H1 (cell line): ENCODE measurements around the gene E2F3. TPM values are rescaled to one million over a fixed set of nuclear protein-coding genes. Genes with fewer than 3 reads are reported as not detected.
A peak's percentile ranks its signal among the peaks of the same experiment; 100 is the strongest.

Source experiments
- CTCF ChIA-PET: fragments of 300-600 bp; sonication (Branson Sonifier 250); formaldehyde crosslinking; loops from one replicate; lab custom pipeline; 2021; ENCODE audit not compliant: partially characterized antibody; lab: Charles Lee
- POLR2A ChIA-PET: fragments of 300-600 bp; sonication (Branson Sonifier 250); formaldehyde crosslinking; loops from one replicate; lab custom pipeline; 2021; ENCODE audit warnings: inconsistent platforms; ENCODE audit not compliant: partially characterized antibody; lab: Charles Lee
- DNase-seq, 2 experiments: peaks; one replicate each; pipeline versions ENCODE4 v3.0.0 to v3.0.0-alpha.2; 2010 to 2022; ENCODE audit warnings: low spot score in 2 of 2, low read depth in 1 of 2, mixed read lengths in 1 of 2
- FAIRE-seq: peaks from 2 replicates; lab custom pipeline; 2011; peaks lifted over from hg19 to GRCh38; lab: Jason Lieb, UNC
- H2AFZ ChIP-seq: 2 replicates; pipeline ENCODE4 v1.8.1; 2012; ENCODE audit warnings: low read length, inconsistent platforms
- H2AK5ac ChIP-seq: 2 replicates; pipeline ENCODE4 v1.6.1; 2013; ENCODE audit warnings: low read depth, low read length
- H2BK120ac ChIP-seq: replicated peaks from 2 replicates; pipeline ENCODE3; 2013; ENCODE audit warnings: low read depth, low read length, inconsistent platforms
- H2BK12ac ChIP-seq: 2 replicates; pipeline ENCODE4 v1.6.1; 2013; ENCODE audit warnings: low read depth, low read length
- H2BK15ac ChIP-seq: 2 replicates; pipeline ENCODE4 v1.6.1; 2013; ENCODE audit warnings: low read length
- H2BK20ac ChIP-seq: 2 replicates; pipeline ENCODE4 v1.6.1; 2013; ENCODE audit warnings: low read length
- H2BK5ac ChIP-seq: 2 replicates; pipeline ENCODE4 v1.6.1; 2013; ENCODE audit warnings: low read depth, low read length
- H3K14ac ChIP-seq: 2 replicates; pipeline ENCODE4 v1.6.1; 2013; ENCODE audit warnings: inconsistent platforms; ENCODE audit not compliant: insufficient read length
- H3K18ac ChIP-seq: 2 replicates; pipeline ENCODE4 v1.6.1; 2013; ENCODE audit warnings: low read length; ENCODE audit errors: extremely low read depth
- H3K23ac ChIP-seq: 2 replicates; pipeline ENCODE4 v1.6.1; 2013; ENCODE audit warnings: inconsistent platforms; ENCODE audit not compliant: insufficient read length
- H3K23me2 ChIP-seq: 2 replicates; pipeline ENCODE4 v1.6.1; 2013; ENCODE audit warnings: low read depth, low read length
- H3K27ac ChIP-seq: 2 replicates; pipeline ENCODE4 v1.6.1; 2011; ENCODE audit warnings: low read depth, low read length, inconsistent platforms
- H3K27me3 ChIP-seq, 4 experiments: replicated peaks in 1 of 4; 1 replicate in 1 of 4; 2 replicates in 3 of 4; pipeline versions ENCODE4 v1.6.1 to v1.8.1; 2011 to 2013; ENCODE audit warnings: low read length in 3 of 4, mild to moderate bottlenecking in 3 of 4, inconsistent platforms in 2 of 4, mixed read lengths in 2 of 4, moderate library complexity in 1 of 4; ENCODE audit not compliant: control insufficient read depth in 3 of 4, insufficient read depth in 3 of 4; ENCODE audit errors: extremely low read depth in 1 of 4
- H3K36me3 ChIP-seq, 4 experiments: 2 replicates each; pipeline versions ENCODE4 v1.6.1 to v1.8.1; 2011 to 2013; ENCODE audit warnings: mild to moderate bottlenecking in 4 of 4, low read length in 3 of 4, moderate library complexity in 2 of 4, control low read depth in 1 of 4, inconsistent platforms in 1 of 4; ENCODE audit not compliant: insufficient read depth in 4 of 4, control insufficient read depth in 2 of 4
- H3K4ac ChIP-seq: replicated peaks from 2 replicates; pipeline ENCODE3; 2013; ENCODE audit warnings: low read length, low read depth, mixed read lengths, inconsistent platforms; ENCODE audit not compliant: insufficient read length
- H3K4me1 ChIP-seq, 4 experiments: replicated peaks in 1 of 4; 1 replicate in 1 of 4; 2 replicates in 3 of 4; pipeline versions ENCODE4 v1.6.1 to v1.8.1; 2011 to 2013; ENCODE audit warnings: low read length in 3 of 4, inconsistent platforms in 2 of 4, mixed read lengths in 1 of 4; ENCODE audit not compliant: insufficient read depth in 4 of 4, control insufficient read depth in 3 of 4
- H3K4me2 ChIP-seq, 2 experiments: 2 replicates each; pipeline versions ENCODE4 v1.6.1 to v1.8.1; 2011 to 2013; ENCODE audit warnings: low read depth in 2 of 2, low read length in 2 of 2, control low read depth in 1 of 2, inconsistent platforms in 1 of 2, mild to moderate bottlenecking in 1 of 2; ENCODE audit not compliant: insufficient read depth in 1 of 2
- H3K4me3 ChIP-seq, 4 experiments: fragments of 200-600, 300-600 bp in 1 of 4; sonication (generic), shearing (Covaris generic), sonication (Bioruptor Twin) in 1 of 4; 2 replicates each; pipeline versions ENCODE4 v1.5.1 to v1.8.1; 2011 to 2016; ENCODE audit warnings: low read length in 4 of 4, low read depth in 3 of 4, control low read depth in 2 of 4, inconsistent platforms in 2 of 4, mild to moderate bottlenecking in 2 of 4, mixed read lengths in 1 of 4, moderate library complexity in 1 of 4; ENCODE audit not compliant: insufficient read depth in 2 of 4; ENCODE audit errors: extremely low read depth in 1 of 4
- H3K56ac ChIP-seq: replicated peaks from 2 replicates; pipeline ENCODE3; 2013; ENCODE audit warnings: low read depth, mild to moderate bottlenecking, mixed read lengths, low read length, inconsistent platforms; ENCODE audit not compliant: insufficient read length
- H3K79me1 ChIP-seq: 2 replicates; pipeline ENCODE4 v1.6.1; 2013; ENCODE audit warnings: low read depth, low read length, control low read depth
- H3K79me2 ChIP-seq, 2 experiments: 2 replicates each; pipeline versions ENCODE4 v1.6.1 to v1.8.1; 2012 to 2013; ENCODE audit warnings: low read length in 2 of 2, mild to moderate bottlenecking in 2 of 2, inconsistent platforms in 1 of 2; ENCODE audit not compliant: insufficient read depth in 2 of 2, control insufficient read depth in 1 of 2
- H3K9ac ChIP-seq, 4 experiments: replicated peaks in 1 of 4; 1 replicate in 1 of 4; 2 replicates in 3 of 4; pipeline versions ENCODE4 v1.6.1 to v1.8.1; 2011 to 2013; ENCODE audit warnings: low read depth in 3 of 4, low read length in 3 of 4, control low read depth in 2 of 4, mild to moderate bottlenecking in 2 of 4, moderate library complexity in 2 of 4, inconsistent platforms in 1 of 4; ENCODE audit errors: extremely low read depth in 1 of 4
- H3K9me3 ChIP-seq, 2 experiments: 2 replicates each; pipeline versions ENCODE4 v1.6.1 to v1.8.1; 2012 to 2013; ENCODE audit warnings: mild to moderate bottlenecking in 2 of 2, moderate library complexity in 2 of 2, control low read depth in 1 of 2, inconsistent platforms in 1 of 2, low read depth in 1 of 2, low read length in 1 of 2, mixed read lengths in 1 of 2; ENCODE audit not compliant: insufficient read depth in 2 of 2
- H4K20me1 ChIP-seq, 2 experiments: replicated peaks in 1 of 2; 2 replicates each; pipeline versions ENCODE3 to v1.8.1; 2011 to 2013; ENCODE audit warnings: inconsistent platforms in 2 of 2, low read length in 2 of 2, mild to moderate bottlenecking in 1 of 2; ENCODE audit not compliant: insufficient read depth in 2 of 2, control insufficient read depth in 1 of 2
- H4K5ac ChIP-seq: 2 replicates; pipeline ENCODE4 v1.6.1; 2013; ENCODE audit warnings: low read length, low read depth, mixed read lengths, inconsistent platforms; ENCODE audit not compliant: insufficient read length
- H4K8ac ChIP-seq: 2 replicates; pipeline ENCODE4 v1.8.0; 2013; ENCODE audit warnings: mild to moderate bottlenecking, moderate library complexity, low read length, inconsistent platforms; ENCODE audit not compliant: insufficient read depth; ENCODE audit errors: extremely low read depth
- H4K91ac ChIP-seq: replicated peaks from 2 replicates; pipeline ENCODE3; 2013; ENCODE audit warnings: low read length, mixed read lengths, inconsistent platforms; ENCODE audit not compliant: insufficient read length
- ASH2L ChIP-seq: fragments of 200-600, 300-600 bp; sonication (generic); IDR thresholded peaks from one replicate; pipeline ENCODE4 v1.7.1; 2017; ENCODE audit warnings: low read length
- CTCF ChIP-seq, 3 experiments: IDR thresholded peaks; 1 replicate in 2 of 3; 2 replicates in 1 of 3; pipeline versions ENCODE4 v1.5.1 to v1.6.1; 2011; ENCODE audit warnings: low read length in 3 of 3, mild to moderate bottlenecking in 3 of 3, inconsistent platforms in 2 of 3, low read depth in 1 of 3, moderate library complexity in 1 of 3; ENCODE audit not compliant: insufficient read depth in 1 of 3; ENCODE audit errors: control extremely low read depth in 1 of 3
- WGBS, 2 experiments: shearing (Covaris generic) in 1 of 2; methylation state at CpG; one replicate each; pipeline versions ENCODE4 v1.1.6 to v1.1.7; 2013 to 2015; ENCODE audit warnings: low lambda C conversion rate in 2 of 2, mixed read lengths in 2 of 2, inconsistent platforms in 1 of 2, low coverage in 1 of 2, missing lambda C conversion rate in 1 of 2; ENCODE audit not compliant: insufficient replicate concordance in 2 of 2, insufficient coverage in 1 of 2, insufficient read length in 1 of 2; ENCODE audit errors: extremely low coverage in 1 of 2, missing lambda C conversion rate in 1 of 2; 5-methylcytosine and 5-hydroxymethylcytosine counted together
- polyA plus RNA-seq, 7 experiments: library from polyadenylated mRNA; depleted of rRNA in 3 of 7; stranded (reverse) in 5 of 7; unstranded in 2 of 7; fragments of >200 nt in 5 of 7; fragments of 200-250 nt in 2 of 7; gene quantifications; 1 replicate in 5 of 7; 2 replicates in 1 of 7; 4 replicates in 1 of 7; pipeline versions ENCODE4 v1.2.1 to v1.2.3, GENCODE V29; 2011 to 2013; ENCODE audit warnings: missing spikeins in 2 of 7, mixed read lengths in 2 of 7
- total RNA-seq: library from RNA; stranded (reverse); fragmentation: NEBNext Ultra II Directional; extraction: Animal tissue kit (Norgen Biotek cat#: 25700); gene quantifications from 2 replicates; pipeline ENCODE4 v1.2.1, GENCODE V29; 2021

Gene E2F3
- total and polyA plus RNA-seq, 2 of the 8 experiments (the other 6 are each of a cell fraction or from before 2014, with no cell fraction given), result 14.9 to 42.2 TPM

GRCh38 chr6:20415712-20416454 lies 14.2 kb downstream of the E2F3 start:
- no peak overlapping the region for H4K5ac ChIP-seq

More at GRCh38 chr6:20415712-20416454, 14.2 kb downstream of the E2F3 start:
- no peak overlapping the region for H3K9ac ChIP-seq
- TF ChIP-seq CTCF (IDR thresholded peaks at IDR 0.05; ENCODE audit: control extremely low read depth in 1 of 3, insufficient read depth in 1 of 3, low read depth in 1 of 3, low read length in 3 of 3) (no peak), ASH2L (no peak)
- TF ChIP-seq, all 59 proteins: peak for 0
- no peak overlapping the region for H2BK15ac ChIP-seq
- peaks cover 1 to 29% (median 4%) of the 10 kb centered on the region in 4 experiments; a peak in 6 of 7 replicates for H3K4me1 ChIP-seq
- no peak overlapping the region for H3K14ac ChIP-seq
- no peak overlapping the region for H2AFZ ChIP-seq
- H3K56ac ChIP-seq, result no peak overlapping the region
- no peaks in the 10 kb centered on the region for H3K23me2 ChIP-seq
- DNase-seq, result peak in 1 of 2 experiments; percentile 37
- no peak overlapping the region for H3K27ac ChIP-seq
- no peak overlapping the region for H4K8ac ChIP-seq
- H2BK12ac ChIP-seq, result no peak overlapping the region
- no peak overlapping the region for H2BK20ac ChIP-seq
- peaks cover 41 to 44% of the 10 kb centered on the region in 2 experiments for H4K20me1 ChIP-seq
- H3K79me1 ChIP-seq, result peaks cover 18% of the 10 kb centered on the region
- H3K79me2 ChIP-seq, result peaks cover 61 to 100% of the 10 kb centered on the region in 2 experiments
- H3K27me3 ChIP-seq, result no peaks in the 10 kb centered on the region
- FAIRE-seq, result no peak
- no peak overlapping the region for H3K4me3 ChIP-seq
- H3K4ac ChIP-seq, result no peak overlapping the region
- no peaks in the 10 kb centered on the region for H3K9me3 ChIP-seq
- H3K36me3 ChIP-seq, result peaks cover 0 to 5% (median 1%) of the 10 kb centered on the region in 4 experiments; a peak in 1 of 8 replicates
- no peak overlapping the region for H4K91ac ChIP-seq
- CTCF ChIA-PET, result no interaction called here
- no peak overlapping the region for H3K23ac ChIP-seq
- H3K18ac ChIP-seq, result no peak overlapping the region
- H2BK120ac ChIP-seq, result no peak overlapping the region
- POLR2A ChIA-PET, result interaction anchor here (1.0 to 5.1 kb wide), 2 partner anchors 10 to 12 kb away, joined by 3 to 39 read pairs; no protein-coding TSS in a partner anchor
- no peak overlapping the region for H2BK5ac ChIP-seq
- 76% methylated on average over 6 of the region's 6 CpGs; no CpG with 5 or more reads in 1 of the 2 experiments for WGBS, 2 experiments
- H2AK5ac ChIP-seq, result no peak overlapping the region
- H3K4me2 ChIP-seq, result peak overlapping the region in 1 of 2 experiments; percentile 16; a peak in 1 of 4 replicates
